SK-N-MC (cell line): Measurements from ENCODE around the gene MIA.

Experiments
- EZH2 ChIP-seq: fragments of 200-600 bp; sonication (generic); IDR thresholded peaks from one replicate; pipeline ENCODE4 v1.6.1; 2017; ENCODE audit warnings: antibody characterized with exemption
- POLR2AphosphoS5 ChIP-seq: IDR thresholded peaks from 2 replicates; pipeline ENCODE4 v1.6.1; 2012; ENCODE audit warnings: mild to moderate bottlenecking, low read depth, low read length, borderline replicate concordance

DNA sequence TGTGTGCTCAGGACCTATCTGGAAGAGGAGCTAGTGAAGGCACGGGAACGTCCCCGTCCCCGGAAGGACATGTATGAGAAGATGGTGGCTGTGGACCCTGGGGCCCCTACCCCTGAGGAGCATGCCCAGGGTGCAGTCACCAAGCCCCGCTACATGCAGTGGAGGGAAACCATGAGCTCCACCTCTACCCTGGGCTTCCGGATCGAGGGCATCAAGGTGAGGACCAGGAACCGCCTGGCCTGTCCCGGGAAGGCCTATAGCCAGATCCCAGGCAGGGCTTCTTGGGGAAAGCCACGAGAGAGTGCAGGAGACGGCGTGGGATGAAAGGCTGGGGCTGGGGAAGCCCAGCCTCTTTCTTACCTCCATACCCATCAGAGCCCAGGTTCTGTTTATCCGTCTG, 42.2 kb upstream of the MIA start:
- TF ChIP-seq POLR2AphosphoS5 = no peak
- no peak for TF ChIP-seq EZH2
